ENCODE measurements around the gene IQCC. TPM values are rescaled to one million over a fixed set of nuclear protein-coding genes. Genes with fewer than 3 reads are reported as not detected.

Gene IQCC
- total and polyA plus RNA-seq, 8 donors: 1.9 to 8.7 (median 7.9) TPM

- TF ChIP-seq, protein P1, sequence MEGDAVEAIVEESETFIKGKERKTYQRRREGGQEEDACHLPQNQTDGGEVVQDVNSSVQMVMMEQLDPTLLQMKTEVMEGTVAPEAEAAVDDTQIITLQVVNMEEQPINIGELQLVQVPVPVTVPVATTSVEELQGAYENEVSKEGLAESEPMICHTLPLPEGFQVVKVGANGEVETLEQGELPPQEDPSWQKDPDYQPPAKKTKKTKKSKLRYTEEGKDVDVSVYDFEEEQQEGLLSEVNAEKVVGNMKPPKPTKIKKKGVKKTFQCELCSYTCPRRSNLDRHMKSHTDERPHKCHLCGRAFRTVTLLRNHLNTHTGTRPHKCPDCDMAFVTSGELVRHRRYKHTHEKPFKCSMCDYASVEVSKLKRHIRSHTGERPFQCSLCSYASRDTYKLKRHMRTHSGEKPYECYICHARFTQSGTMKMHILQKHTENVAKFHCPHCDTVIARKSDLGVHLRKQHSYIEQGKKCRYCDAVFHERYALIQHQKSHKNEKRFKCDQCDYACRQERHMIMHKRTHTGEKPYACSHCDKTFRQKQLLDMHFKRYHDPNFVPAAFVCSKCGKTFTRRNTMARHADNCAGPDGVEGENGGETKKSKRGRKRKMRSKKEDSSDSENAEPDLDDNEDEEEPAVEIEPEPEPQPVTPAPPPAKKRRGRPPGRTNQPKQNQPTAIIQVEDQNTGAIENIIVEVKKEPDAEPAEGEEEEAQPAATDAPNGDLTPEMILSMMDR (IDR thresholded peaks at IDR 0.05): no peak
- ATAC-seq: peak; percentile 18
These were observed 519 bp upstream of the IQCC start for GRCh38 chr1:32204943-32205361.

DNA sequence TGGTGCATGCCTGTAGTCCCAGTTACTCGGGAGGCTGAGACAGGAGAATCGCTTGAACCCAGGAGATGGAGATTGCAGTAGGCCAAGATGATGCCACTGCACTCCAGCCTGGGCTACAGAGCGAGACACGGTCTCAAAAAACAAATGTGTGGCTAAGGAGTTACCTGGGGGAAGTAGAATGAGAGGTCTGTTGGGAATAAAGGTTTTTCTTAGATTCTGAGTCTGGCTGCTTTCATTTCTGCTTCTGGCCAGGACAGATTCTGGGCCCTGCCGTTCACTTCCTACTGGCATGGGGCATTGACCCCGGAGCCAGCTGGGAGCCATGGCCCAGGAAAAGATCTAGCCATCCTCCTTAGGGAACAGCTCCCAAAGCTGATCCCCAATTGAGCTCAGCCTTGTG is 3.0 kb downstream of the IQCC start:
- DNase-seq: no peak
- no peak for ATAC-seq
- no peaks in the 10 kb centered on the region for H3K9me3 ChIP-seq
- H3K27me3 ChIP-seq: no peaks in the 10 kb centered on the region
- no peak overlapping the region for H3K27ac ChIP-seq
- H3K4me3 ChIP-seq: no peak overlapping the region
- peaks cover 6 to 15% of the 10 kb centered on the region in 2 donors for H3K4me1 ChIP-seq
- TF ChIP-seq, protein P1 (IDR thresholded peaks at IDR 0.05): no peak
- H3K36me3 ChIP-seq: peaks cover 0 to 7% of the 10 kb centered on the region in 2 donors
- intact Hi-C loops (cut with DNase I): no loop called here

More at GRCh38 chr1:32204943-32205361, 519 bp upstream of the IQCC start:
- H3K27ac ChIP-seq: peak overlapping the region in 1 of 2 donors; percentile 61
- no peaks in the 10 kb centered on the region for H3K9me3 ChIP-seq
- H3K36me3 ChIP-seq: no peaks in the 10 kb centered on the region
- peak in 1 of 4 donors; percentile 77 for DNase-seq
- intact Hi-C loops (cut with DNase I): no loop called here
- H3K4me1 ChIP-seq: peaks cover 15 to 35% of the 10 kb centered on the region in 2 donors
- H3K27me3 ChIP-seq: no peaks in the 10 kb centered on the region
- H3K4me3 ChIP-seq: peak overlapping the region; percentile 55 to 69

GRCh38 chr1:32208891-32209328 is 3.4 kb downstream of the IQCC start, which contains the start of gene DCDC2B:
Gene DCDC2B (plus strand): TSS chr1:32209089. CDS start chr1:32209094, 5 bp downstream.
- H3K4me1 ChIP-seq: peaks cover 6 to 15% of the 10 kb centered on the region in 2 donors
- no peaks in the 10 kb centered on the region for H3K9me3 ChIP-seq
- no peaks in the 10 kb centered on the region for H3K27me3 ChIP-seq
- peaks cover 0 to 7% of the 10 kb centered on the region in 2 donors for H3K36me3 ChIP-seq
- TF ChIP-seq, protein P1 (IDR thresholded peaks at IDR 0.05): no peak
- intact Hi-C loops (cut with DNase I): no loop called here
- peak; percentile 8 for ATAC-seq
- H3K4me3 ChIP-seq: no peak within 1 kb of the TSS
- no peak within 1 kb of the TSS for H3K27ac ChIP-seq
- DNase-seq: peak in 2 of 4 donors; percentile 59 to 65

GRCh38 chr1:32215629-32216480 is 10.4 kb downstream of the IQCC start:
- Histone ChIP-seq H3K36me3 (peaks cover 0 to 53% of the 10 kb centered on the region in 2 donors), H3K4me3 (no peak overlapping the region), H3K9me3 (no peaks in the 10 kb centered on the region), H3K27ac (no peak overlapping the region), H3K27me3 (no peaks in the 10 kb centered on the region), H3K4me1 (peaks cover 4 to 15% of the 10 kb centered on the region in 2 donors)
- DNase-seq (peak in 2 of 4 donors; percentile 48 to 64), ATAC-seq (peak; percentile 88)
- intact Hi-C loops (cut with DNase I): no loop called here
- TF ChIP-seq, protein P1 (IDR thresholded peaks at IDR 0.05): peak; percentile 62 to 76

DNA sequence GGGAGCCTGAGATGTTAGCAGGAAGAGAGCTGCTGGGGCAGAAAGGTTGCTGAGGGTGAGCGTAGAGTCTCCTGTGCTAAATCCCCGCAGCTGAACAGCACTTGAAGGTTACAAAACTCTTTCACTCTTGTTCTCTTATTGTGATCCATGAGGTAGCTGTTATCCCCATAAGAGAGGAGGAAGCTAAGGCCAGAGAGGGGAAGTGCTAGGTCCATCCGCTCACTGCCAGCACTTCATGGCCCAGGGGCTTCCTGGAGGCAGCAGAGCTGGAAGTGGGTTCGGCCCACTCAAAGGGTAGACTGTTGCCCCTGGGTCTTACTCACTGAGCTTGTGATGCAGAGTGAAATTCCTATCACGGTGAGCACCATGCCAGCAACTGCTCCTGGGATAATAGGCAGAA is 11.1 kb downstream of the IQCC start:
- DNase-seq (no peak), ATAC-seq (no peak)
- Histone ChIP-seq H3K27ac (peak overlapping the region in 1 of 2 donors; percentile 45), H3K4me1 (peaks cover 10 to 22% of the 10 kb centered on the region in 2 donors), H3K4me3 (no peak overlapping the region), H3K27me3 (no peaks in the 10 kb centered on the region), H3K36me3 (peaks cover 0 to 53% of the 10 kb centered on the region in 2 donors), H3K9me3 (no peaks in the 10 kb centered on the region)
- TF ChIP-seq, protein P1 (IDR thresholded peaks at IDR 0.05): no peak
- intact Hi-C loops (cut with DNase I): no loop called here
